ENCODE results near the gene MBD3L2.
A peak's percentile ranks its signal among the peaks of the same experiment; 100 is the strongest.
"Not testable (repeated sequence)": the region's sequence is repeated elsewhere in the genome, so short reads cannot be mapped to it uniquely, and the experiment has no call there.

The MBD3L2 gene

DNA sequence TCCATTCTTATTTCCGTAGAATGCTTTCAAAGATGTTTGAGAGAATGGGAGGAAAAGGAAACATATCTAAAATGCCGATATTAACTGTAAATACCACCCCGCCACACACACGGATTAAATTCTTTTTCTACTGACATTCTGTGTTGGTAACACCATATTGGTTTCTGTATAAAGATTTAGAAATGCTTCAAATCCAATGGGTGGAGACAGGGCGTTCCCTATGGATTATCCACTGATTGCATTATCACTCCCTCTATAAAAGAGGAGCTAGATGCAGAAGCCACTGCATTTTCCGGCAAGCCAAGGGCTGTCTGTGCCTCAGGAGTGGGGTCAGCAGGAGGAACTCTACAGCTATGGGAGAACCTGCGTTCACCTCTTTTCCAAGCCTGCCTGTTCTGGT, at the start of gene MBD3L2:
Gene MBD3L2 (plus strand): TSS at position 301 of the 400 bp plus-strand sequence. CDS start 53 bp downstream, at position 354.
- DNase-seq (ENCODE audit: low read depth): not testable (repeated sequence)

DNA sequence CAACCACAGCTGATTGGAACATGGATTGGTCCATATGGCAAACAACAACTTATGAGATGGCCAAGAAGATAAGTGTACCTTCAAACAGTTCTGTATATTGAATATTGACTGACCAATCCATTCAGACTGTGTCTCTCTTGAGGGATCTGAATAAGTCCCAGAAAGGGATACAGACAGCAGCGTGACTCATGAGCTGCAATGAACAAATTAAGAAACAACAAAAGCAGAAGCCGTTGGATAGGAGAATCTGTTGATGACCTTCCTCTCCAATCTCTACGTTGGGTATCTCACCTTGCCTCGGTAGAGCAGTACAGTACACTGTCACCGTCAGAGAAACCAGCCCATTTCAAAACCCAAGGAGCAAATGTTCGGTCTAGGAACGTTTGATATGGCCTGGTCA, 49.2 kb upstream of the MBD3L2 start:
- no peak for DNase-seq (ENCODE audit: low read depth)

DNA sequence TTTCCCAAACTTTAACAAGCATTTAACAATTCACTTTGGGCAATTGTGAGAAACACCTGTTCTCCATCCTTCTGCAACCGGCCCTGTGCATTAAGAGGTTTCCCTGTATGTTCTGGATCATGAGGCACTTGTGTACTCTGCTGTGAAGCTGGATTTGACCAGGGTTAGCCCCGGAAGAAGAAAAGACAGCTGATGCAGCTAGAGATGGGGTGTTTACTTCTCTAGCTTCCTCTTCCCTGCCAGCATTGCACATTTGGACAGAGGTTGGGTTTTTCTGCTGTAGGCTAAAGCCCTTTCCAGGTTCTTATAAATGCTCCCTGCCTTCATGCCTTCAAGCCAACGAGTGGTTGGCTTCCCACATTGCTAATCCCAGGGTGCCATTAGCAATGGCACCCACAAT, 48.8 kb upstream of the MBD3L2 start:
- DNase-seq (ENCODE audit: low read depth): no peak

DNA sequence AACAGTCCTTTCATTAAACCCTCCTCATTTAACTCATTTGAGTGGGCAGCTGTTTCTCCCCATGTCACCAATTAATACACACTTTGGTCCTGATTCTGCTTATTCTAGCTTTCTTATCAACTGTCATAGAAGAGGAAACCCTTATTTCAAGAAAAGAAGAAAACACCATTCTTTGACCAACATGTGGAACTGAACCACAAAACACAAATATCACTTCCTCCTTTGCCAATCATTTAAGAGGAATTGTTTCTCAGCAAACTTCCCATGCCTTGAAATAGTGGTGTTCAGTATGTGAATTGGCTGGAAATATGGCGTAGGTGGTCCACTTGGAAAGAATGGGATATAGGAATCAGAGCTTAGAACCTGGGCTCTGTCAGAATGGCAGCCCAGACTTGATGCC, 48.3 kb upstream of the MBD3L2 start:
- no peak for DNase-seq (ENCODE audit: low read depth)

DNA sequence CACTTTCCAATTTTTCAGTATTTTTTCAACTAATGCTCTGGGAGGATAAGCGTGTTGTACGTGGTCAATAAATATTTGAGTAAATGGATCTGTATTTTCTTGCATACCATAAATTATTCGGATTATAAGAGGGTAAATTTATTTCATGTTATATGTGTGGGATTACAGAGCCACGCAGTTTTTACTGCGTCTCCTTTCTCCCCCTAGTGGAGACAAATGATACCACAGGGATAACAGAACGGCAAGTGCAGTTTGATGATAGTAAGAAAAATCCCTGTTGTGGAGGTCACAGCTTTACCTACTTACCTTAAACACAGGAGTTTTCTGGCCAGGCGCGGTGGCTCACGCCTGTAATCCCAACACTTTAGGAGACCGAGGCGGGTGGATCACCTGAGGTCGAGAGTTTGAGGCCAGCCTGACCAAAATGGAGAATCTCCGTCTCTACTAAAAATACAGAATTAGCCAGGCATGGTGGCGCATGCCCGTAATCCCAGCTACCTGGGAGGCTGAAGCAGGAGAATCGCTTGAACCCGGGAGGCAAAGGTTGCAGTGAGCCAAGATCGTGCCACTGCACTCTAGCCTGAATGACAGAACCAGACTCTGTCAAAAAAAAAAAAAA, 44.7 kb upstream of the MBD3L2 start:
- DNase-seq (ENCODE audit: low read depth): no peak

DNA sequence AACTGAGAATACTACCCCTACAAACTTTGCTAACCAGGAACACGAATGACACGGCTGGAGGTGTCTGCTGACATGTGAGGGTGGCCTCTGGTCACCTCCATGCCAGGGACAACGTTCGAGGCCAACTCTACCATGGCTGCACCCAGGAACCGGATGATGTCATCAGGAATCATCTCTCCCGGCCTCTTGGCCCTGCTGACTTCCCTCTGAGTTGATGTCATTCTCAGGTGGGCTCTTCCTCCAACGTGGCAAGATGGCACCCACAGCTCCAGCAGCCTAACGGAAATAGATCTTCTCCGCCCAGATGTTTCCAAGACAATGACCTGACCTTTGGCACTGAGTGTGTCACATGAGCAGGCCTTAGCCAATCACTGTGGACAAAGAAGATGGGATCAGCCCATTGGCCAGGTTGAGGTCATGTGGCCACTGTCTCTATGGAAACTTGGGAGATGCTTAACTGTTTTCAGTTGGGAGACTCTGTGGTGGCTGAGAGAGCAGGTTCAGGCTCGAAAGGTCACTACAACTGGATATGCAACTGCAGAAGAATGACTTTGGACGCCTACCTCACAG, 42.9 kb upstream of the MBD3L2 start:
- DNase-seq (ENCODE audit: low read depth): no peak

DNA sequence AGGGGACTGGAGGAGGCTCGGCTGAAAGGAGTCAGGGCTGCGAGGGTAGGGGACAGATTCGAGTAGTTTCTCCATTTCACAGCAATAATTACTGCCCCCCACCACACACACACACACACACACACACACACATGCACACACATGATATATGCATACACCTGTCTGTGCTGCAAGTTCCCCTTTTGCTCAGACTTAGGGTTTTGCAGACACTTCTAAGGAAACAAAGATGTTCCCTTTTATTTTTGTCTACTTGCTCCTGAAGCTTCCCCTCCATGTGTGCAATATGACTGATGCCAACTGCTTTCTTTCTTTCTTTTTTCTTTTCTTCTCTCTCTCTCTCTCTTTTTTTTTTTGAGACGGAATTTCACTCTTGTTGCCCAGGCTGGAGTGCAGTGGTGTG, 41.3 kb upstream of the MBD3L2 start:
- no peak for DNase-seq (ENCODE audit: low read depth)

DNA sequence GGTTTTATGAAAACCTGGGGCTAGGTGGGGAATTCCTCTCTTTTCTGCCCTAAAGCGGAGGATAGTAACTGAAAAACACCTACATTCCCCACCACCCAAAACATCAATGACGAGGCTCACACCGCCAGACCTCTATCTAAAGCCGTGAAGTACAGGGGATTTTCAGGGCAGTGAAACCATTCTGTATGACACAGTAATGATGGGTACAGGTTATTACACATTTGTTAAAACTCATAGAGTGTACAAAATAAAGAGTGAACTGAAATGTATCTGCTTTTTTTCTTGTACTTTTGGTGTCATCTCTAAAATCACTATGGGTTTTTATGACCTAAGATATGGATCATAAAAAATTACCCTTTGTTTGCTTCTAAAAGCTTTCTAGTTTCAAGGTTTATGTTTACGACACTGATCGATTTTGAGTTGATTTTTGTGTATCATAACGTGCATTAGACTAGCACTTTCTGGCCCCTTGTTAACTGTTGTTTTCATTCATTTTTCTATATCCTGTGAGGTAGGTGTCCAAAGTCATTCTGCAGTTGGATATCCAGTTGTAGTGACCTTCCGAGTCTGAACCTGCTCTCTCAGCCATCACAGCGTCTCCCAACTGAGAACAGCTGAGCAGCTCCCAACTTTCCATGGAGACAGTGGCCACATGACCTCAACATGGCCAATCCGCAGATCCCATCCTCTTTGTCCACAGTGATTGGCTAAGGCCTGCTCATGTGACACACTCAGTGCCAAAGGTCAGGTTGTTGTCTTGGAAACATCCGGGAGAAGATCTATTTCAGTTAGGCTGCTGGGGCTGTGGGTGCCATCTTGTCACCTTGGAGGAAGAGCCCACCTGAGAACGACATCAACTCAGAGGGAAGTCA, 38.2 kb upstream of the MBD3L2 start:
- DNase-seq (ENCODE audit: low read depth): no peak

DNA sequence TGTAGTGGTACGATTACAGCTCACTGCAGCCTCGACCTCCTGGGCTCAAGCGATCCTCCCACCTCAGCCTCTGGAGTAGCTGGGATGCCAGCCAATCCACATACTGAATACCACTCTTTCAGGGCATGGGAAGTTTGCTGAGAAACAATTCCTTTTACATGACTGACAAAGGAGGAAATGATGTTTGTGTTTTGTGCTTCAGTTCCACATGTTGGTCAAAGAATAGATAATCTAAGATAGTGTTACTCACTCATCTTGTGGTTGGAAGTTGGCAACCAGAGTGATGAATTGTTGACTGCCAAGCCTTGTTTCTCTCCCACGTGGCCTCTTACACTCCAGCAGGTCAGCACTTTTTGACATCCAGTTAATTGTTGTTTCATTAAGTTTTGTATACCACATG, 35.4 kb upstream of the MBD3L2 start:
- DNase-seq (ENCODE audit: low read depth): peak; percentile 51

DNA sequence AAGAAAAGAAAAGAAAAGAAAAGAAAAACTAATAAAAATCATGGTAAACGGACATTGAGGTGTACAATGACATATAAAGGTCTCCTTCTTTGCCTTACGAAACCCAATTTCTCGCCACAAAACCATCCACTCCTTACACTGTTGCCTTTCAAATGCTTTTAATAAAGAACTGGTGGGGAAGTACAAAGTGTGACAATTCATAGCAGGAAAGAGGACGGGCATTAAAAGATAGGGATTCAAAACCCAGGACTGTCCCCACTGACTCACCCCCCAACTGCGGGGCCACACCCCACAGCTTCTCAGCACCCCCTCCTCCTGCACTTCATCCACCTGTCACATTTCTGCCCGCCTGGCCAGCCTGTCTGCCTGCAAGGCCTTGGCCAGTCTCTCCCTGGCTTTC, 30.3 kb upstream of the MBD3L2 start:
- DNase-seq (ENCODE audit: low read depth): no peak

DNA sequence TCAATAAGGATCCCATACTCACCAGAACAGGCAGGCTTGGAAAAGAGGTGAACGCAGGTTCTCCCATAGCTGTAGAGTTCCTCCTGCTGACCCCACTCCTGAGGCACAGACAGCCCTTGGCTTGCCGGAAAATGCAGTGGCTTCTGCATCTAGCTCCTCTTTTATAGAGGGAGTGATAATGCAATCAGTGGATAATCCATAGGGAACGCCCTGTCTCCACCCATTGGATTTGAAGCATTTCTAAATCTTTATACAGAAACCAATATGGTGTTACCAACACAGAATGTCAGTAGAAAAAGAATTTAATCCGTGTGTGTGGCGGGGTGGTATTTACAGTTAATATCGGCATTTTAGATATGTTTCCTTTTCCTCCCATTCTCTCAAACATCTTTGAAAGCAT, 27.8 kb upstream of the MBD3L2 start, which contains the start of gene MBD3L2B:
Gene MBD3L2B (minus strand): TSS at position 101 of the 400 bp plus-strand sequence. CDS start 34 bp downstream, at position 67.
- DNase-seq (ENCODE audit: low read depth): not testable (repeated sequence)

DNA sequence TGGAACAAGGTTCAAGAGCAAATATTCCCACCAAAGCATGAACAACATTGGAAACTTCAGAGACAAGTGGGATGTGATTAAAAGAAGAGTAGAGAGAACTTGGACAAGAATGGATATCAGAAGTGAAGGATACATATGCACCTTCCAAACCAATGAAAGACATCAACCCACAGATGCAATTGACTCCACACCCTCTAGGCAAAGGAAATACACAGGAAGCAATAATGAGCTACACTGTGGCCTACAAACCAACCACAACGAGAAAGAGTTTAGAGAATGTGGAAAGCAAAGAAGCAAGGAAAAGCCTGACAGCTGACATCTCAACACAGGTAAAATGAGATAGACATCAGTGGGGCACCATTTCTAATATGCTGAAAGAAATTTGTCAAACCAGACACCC, 20.3 kb upstream of the MBD3L2 start:
- not testable (repeated sequence) for DNase-seq (ENCODE audit: low read depth)

DNA sequence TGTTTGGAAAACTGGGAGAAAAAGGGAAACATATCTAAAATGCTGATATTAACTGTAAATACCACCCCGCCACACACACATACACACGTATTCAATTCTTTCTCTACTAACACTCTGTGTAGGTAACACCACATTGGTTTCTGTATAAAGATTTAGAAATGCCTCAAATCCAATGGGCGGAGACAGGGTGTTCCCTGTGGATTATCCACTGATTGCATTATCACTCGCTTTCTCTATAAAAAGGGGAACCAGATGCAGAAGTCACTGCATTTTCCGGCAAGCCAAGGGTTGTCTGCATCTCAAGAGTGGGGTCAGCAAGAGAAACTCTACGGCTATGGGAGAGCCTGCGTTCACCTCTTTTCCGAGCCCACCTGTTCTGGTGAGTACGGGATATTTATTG, 18.8 kb upstream of the MBD3L2 start, which contains the start of gene MBD3L5:
Gene MBD3L5 (plus strand): TSS at position 301 of the 400 bp plus-strand sequence. CDS start 34 bp downstream, at position 335.
- not testable (repeated sequence) for DNase-seq (ENCODE audit: low read depth)

DNA sequence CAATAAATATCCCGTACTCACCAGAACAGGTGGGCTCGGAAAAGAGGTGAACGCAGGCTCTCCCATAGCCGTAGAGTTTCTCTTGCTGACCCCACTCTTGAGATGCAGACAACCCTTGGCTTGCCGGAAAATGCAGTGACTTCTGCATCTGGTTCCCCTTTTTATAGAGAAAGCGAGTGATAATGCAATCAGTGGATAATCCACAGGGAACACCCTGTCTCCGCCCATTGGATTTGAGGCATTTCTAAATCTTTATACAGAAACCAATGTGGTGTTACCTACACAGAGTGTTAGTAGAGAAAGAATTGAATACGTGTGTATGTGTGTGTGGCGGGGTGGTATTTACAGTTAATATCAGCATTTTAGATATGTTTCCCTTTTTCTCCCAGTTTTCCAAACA, 9.0 kb upstream of the MBD3L2 start, which contains the start of gene MBD3L4:
Gene MBD3L4 (minus strand): TSS at position 101 of the 400 bp plus-strand sequence. CDS start 35 bp downstream, at position 66.
- not testable (repeated sequence) for DNase-seq (ENCODE audit: low read depth)

DNA sequence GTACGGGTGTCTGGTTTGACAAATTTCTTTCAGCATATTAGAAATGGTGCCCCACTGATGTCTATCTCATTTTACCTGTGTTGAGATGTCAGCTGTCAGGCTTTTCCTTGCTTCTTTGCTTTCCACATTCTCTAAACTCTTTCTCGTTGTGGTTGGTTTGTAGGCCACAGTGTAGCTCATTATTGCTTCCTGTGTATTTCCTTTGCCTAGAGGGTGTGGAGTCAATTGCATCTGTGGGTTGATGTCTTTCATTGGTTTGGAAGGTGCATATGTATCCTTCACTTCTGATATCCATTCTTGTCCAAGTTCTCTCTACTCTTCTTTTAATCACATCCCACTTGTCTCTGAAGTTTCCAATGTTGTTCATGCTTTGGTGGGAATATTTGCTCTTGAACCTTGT, 7.6 kb upstream of the MBD3L2 start:
- DNase-seq (ENCODE audit: low read depth): not testable (repeated sequence)

DNA sequence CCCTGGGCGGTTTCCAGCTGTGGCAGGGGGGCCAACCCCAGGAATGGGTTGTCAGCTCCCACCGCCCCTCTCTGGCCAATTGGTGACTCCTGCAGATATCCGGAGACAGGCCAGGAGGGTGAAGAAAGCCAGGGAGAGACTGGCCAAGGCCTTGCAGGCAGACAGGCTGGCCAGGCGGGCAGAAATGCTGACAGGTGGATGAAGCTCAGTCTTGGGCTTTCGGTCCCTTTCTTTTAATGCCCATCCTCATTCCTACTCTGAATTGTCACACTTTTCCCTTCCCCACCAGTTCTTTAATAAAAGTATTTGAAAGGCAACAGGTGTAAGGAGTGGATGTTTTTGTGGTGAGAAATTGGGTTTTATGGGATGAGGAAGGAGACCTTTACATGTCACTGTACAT, 2.3 kb downstream of the MBD3L2 start:
- DNase-seq (ENCODE audit: low read depth): not testable (repeated sequence)

DNA sequence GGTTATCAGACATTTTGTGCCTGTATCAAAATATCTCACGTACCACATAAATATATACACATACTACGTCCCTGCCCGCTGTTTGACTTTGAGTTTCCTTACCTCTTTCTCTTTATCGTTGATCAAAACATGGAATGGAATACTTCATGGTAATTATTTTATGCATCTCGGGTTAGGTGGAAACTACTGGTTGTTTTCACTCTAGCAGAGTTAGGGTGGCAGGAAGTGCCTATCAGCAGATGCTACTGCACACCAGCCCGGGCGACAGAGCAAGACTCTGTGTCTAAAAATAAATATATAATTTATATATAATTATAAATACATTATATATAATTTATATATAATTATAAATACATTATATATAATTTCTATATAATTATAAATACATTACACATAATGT, 3.8 kb downstream of the MBD3L2 start:
- not testable (repeated sequence) for DNase-seq (ENCODE audit: low read depth)

DNA sequence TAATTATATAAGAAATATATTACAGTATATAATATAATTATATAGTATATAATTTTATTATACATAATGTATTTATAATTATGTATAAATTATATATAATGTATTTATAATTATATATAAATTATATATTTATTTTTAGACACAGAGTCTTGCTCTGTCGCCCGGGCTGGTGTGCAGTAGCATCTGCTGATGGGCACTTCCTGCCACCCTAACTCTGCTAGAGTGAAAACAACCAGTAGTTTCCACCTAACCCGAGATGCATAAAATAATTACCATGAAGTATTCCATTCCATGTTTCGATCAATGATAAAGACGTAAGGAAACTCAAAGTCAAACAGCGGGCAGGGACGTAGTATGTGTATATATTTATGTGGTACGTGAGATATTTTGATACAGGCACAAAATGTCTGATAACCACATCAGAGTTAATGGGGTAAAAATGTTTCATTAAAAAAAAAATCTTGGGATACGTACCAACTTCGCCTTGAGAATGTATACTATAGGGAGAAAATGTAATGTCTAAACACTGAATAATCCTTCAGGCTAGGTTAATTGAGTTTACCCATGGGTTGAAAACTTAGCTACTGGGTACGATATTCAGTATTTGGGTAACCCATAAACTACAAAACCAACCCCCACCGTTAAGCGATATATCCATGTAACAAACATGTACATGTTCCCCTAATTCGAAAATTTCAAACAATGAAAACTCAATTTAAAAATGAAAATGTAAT, 5.7 kb downstream of the MBD3L2 start:
- DNase-seq (ENCODE audit: low read depth): not testable (repeated sequence)

DNA sequence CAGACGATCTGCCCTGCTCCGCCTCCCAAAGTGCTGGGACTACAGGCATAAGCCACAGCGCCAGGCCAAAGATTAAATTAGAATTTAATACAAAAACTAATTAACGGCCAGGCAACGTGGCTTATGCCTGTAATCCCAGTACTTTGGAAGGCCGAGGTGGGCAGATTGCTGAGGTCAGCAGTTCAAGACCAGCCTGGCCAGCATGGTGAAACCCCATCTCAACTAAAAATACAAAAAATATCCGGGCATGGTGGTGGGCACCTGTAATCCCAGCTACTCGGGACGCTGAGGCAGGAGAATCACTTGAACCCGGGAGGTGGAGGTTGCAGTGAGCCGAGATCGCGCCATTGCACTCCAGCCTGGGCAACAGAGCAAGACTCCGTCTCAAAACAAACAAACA, 6.6 kb downstream of the MBD3L2 start:
- DNase-seq (ENCODE audit: low read depth): not testable (repeated sequence)

DNA sequence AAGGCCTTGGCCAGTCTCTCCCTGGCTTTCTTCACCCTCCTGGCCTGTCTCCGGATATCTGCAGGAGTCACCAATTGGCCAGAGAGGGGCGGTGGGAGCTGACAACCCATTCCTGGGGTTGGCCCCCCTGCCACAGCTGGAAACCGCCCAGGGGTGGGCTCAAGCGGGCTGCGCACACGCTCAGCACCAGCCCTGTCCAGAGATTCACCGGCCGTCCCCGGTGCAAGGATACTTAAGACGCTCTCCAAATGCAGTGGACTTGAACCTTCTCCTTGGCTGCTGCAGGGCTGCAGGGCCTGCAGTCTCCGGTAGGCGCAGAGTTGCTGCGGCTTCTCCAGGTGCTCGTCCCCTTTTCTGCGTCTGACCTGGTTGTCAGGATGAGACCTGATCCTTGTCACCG, 7.2 kb downstream of the MBD3L2 start:
- not testable (repeated sequence) for DNase-seq (ENCODE audit: low read depth)

DNA sequence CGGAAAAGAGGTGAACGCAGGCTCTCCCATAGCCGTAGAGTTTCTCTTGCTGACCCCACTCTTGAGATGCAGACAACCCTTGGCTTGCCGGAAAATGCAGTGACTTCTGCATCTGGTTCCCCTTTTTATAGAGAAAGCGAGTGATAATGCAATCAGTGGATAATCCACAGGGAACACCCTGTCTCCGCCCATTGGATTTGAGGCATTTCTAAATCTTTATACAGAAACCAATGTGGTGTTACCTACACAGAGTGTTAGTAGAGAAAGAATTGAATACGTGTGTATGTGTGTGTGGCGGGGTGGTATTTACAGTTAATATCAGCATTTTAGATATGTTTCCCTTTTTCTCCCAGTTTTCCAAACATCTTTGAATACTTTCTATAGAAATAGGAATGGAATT, 9.5 kb downstream of the MBD3L2 start, which contains the start of gene MBD3L3:
Gene MBD3L3 (minus strand): TSS at position 101 of the 400 bp plus-strand sequence. CDS start 71 bp downstream, at position 30.
- DNase-seq (ENCODE audit: low read depth): not testable (repeated sequence)

DNA sequence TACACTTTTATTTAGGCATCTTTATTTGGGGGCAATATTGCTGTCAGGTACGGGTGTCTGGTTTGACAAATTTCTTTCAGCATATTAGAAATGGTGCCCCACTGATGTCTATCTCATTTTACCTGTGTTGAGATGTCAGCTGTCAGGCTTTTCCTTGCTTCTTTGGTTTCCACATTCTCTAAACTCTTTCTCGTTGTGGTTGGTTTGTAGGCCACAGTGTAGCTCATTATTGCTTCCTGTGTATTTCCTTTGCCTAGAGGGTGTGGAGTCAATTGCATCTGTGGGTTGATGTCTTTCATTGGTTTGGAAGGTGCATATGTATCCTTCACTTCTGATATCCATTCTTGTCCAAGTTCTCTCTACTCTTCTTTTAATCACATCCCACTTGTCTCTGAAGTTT, 10.9 kb downstream of the MBD3L2 start:
- DNase-seq (ENCODE audit: low read depth): not testable (repeated sequence)
